ENCODE measurements around the gene SREBF1.

Gene SREBF1

DNA sequence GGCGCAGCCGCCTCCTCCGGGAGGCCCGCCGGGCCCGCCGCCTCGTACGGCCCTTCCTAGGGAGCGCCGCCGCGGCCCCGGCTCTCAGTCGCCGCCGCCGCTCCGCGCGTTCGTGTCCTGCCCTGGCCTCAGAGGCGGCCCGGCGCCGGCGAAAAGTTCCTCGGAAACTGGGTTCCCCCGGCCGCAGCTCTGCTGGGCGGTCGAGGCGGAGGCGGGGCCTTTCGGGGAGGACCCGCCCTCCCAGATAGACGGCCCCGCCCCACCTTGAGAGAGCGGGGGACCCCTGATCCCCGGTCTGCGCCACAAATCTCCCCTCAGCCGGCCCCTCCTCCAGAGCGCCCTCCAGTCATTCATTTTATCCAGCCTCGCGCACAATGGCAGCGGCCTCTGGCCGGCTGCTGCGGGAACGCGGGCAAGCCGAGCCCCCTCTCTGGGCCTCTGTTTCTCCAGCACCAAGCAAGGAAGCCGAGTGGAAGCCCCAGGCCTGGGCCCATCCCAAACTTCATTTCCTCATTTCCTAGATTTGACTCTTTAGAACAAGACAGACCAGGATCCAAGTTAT is at the start of gene SREBF1:
TSS of gene SREBF1 (minus strand) at position 169 of the 562 bp plus-strand sequence. CDS start 169 bp downstream, outside the sequence.
- ChIA-PET CTCF (interaction anchor here (0.8 to 2.6 kb wide), 6 partner anchors 12 to 197 kb away, joined by 3 to 9 read pairs (median 6); partner anchors contain the start of gene RAI1), POLR2A (interaction anchor here (1.0 to 1.8 kb wide), 4 partner anchors 9 to 97 kb away, joined by 3 to 6 read pairs (median 5); no protein-coding TSS in a partner anchor)
- no peak for DNase-seq (ENCODE audit: low read depth, low spot score)
- TF ChIP-seq, protein P1, sequence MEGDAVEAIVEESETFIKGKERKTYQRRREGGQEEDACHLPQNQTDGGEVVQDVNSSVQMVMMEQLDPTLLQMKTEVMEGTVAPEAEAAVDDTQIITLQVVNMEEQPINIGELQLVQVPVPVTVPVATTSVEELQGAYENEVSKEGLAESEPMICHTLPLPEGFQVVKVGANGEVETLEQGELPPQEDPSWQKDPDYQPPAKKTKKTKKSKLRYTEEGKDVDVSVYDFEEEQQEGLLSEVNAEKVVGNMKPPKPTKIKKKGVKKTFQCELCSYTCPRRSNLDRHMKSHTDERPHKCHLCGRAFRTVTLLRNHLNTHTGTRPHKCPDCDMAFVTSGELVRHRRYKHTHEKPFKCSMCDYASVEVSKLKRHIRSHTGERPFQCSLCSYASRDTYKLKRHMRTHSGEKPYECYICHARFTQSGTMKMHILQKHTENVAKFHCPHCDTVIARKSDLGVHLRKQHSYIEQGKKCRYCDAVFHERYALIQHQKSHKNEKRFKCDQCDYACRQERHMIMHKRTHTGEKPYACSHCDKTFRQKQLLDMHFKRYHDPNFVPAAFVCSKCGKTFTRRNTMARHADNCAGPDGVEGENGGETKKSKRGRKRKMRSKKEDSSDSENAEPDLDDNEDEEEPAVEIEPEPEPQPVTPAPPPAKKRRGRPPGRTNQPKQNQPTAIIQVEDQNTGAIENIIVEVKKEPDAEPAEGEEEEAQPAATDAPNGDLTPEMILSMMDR (IDR thresholded peaks at IDR 0.05; ENCODE audit: insufficient read depth, low read length, missing control alignments) = no peak
- peak within 1 kb of the TSS; percentile 93 for H3K4me3 ChIP-seq (ENCODE audit: low read depth, low read length)

DNA sequence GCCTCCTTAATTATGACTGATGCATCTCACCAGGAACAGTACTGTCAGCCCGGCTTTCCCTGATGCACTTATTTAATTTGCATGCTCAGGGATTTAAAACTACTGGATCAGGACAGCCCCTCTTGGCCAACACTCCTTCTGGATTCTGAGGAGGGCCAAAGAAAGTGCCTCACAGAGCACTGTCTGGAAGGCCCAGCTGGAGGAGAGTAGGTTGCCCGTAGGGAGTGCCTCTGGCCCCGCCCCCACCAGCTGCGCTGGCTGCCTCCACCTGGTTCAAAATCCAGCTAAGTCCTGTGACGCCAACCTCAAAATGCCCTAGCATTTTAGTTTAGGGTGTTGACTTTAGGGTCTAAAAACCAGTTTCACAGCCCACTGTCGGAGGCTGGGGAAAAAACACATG is 49.4 kb upstream of the SREBF1 start:
- ChIA-PET POLR2A (no interaction called here), CTCF (interaction anchor here (0.9 to 7.2 kb wide), 4 partner anchors 10 to 152 kb away, joined by 3 to 167 read pairs (median 31); no protein-coding TSS in a partner anchor)
- TF ChIP-seq, protein P1 (IDR thresholded peaks at IDR 0.05; ENCODE audit: insufficient read depth, low read length, missing control alignments) = no peak
- DNase-seq (ENCODE audit: low read depth, low spot score) = no peak
- no peak overlapping the region for H3K4me3 ChIP-seq (ENCODE audit: low read depth, low read length)

DNA sequence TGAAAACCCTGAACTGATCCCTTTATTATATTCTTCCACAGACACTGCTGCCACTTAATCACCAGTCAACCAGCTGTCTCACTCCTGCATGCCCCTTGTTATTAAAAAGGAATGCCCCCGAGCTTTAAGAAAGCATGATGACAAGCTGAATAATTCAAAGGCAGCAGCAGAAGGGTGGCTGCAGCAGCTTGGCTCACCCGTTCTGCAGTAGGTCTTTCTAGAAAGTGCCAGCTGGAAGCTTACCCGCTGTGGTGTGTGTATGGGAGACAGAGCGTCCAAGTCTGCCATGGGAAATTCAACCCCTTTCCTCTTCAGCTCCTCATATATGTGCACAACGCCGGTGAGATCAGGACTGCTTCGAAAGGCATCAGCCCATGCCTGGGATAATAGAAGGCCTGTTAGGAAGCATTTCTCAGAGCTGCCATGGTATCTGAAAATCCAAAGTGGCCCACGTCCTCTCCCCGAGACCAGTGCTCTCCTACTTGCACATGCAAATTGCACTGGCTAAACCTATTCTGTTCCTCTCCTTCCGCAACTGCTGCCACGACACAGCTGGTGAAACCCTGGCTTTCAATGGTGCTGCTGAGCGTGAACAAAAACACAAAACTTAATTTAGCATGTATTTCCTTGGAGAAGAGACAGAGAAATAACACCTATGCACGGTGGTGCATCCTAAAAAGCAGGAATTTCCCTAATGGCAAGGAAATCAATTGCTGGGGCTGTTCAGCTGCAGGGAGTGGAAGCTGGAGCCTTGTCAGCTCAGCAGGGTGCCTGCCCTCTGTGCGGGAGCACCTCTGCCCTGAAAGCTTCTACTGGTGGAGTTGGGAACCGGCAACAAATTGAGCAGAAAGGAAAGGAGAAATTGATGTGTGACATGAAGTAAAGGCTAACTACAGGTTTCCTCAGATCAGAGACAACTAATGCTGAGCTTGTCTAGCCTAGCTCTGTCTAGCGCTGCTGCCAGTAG is 47.9 kb upstream of the SREBF1 start:
- POLR2A ChIA-PET = no interaction called here

GRCh38 chr17:17883801-17884200 is 47.0 kb upstream of the SREBF1 start:
- DNase-seq (ENCODE audit: low read depth, low spot score) = no peak
- TF ChIP-seq, protein P1 (IDR thresholded peaks at IDR 0.05; ENCODE audit: insufficient read depth, low read length, missing control alignments) = no peak
- ChIA-PET POLR2A (no interaction called here), CTCF (interaction anchor here (0.9 to 2.3 kb wide), 7 partner anchors 10 to 152 kb away, joined by 3 to 10 read pairs (median 6); no protein-coding TSS in a partner anchor)
- H3K4me3 ChIP-seq (ENCODE audit: low read depth, low read length) = no peak overlapping the region

More for the DNA sequence above, 47.9 kb upstream of the SREBF1 start:
- TF ChIP-seq, protein P1 (IDR thresholded peaks at IDR 0.05; ENCODE audit: insufficient read depth, low read length, missing control alignments) = no peak
- no peak overlapping the region for H3K4me3 ChIP-seq (ENCODE audit: low read depth, low read length)
- no peak for DNase-seq (ENCODE audit: low read depth, low spot score)
- CTCF ChIA-PET = interaction anchor here (0.9 to 2.3 kb wide), 8 partner anchors 9 to 151 kb away, joined by 3 to 10 read pairs (median 6); no protein-coding TSS in a partner anchor

- ChIA-PET POLR2A (no interaction called here), CTCF (interaction anchor here (1.2 to 3.0 kb wide), 3 partner anchors 9 to 152 kb away, joined by 3 to 10 read pairs (median 9); no protein-coding TSS in a partner anchor)
- no peak for DNase-seq (ENCODE audit: low read depth, low spot score)
- TF ChIP-seq, protein P1 (IDR thresholded peaks at IDR 0.05; ENCODE audit: insufficient read depth, low read length, missing control alignments) = no peak
- H3K4me3 ChIP-seq (ENCODE audit: low read depth, low read length) = no peak overlapping the region
Observed at GRCh38 chr17:17882082-17882581, 45.3 kb upstream of the SREBF1 start.

Data from AG04449 (cell line).